Measurements from ENCODE around the gene LRP1B.
"Not testable (repeated sequence)": the region's sequence is repeated elsewhere in the genome, so short reads cannot be mapped to it uniquely, and the experiment has no call there.

The LRP1B gene

GRCh38 chr2:141889788-141890187, 241.0 kb downstream of the LRP1B start:
- no peak for DNase-seq (ENCODE audit: low read depth, low spot score)

GRCh38 chr2:141888987-141889555, 241.7 kb downstream of the LRP1B start:
- DNase-seq (ENCODE audit: low read depth, low spot score): no peak

GRCh38 chr2:141887363-141887762, 243.5 kb downstream of the LRP1B start:
- no peak for DNase-seq (ENCODE audit: low read depth, low spot score)

DNA sequence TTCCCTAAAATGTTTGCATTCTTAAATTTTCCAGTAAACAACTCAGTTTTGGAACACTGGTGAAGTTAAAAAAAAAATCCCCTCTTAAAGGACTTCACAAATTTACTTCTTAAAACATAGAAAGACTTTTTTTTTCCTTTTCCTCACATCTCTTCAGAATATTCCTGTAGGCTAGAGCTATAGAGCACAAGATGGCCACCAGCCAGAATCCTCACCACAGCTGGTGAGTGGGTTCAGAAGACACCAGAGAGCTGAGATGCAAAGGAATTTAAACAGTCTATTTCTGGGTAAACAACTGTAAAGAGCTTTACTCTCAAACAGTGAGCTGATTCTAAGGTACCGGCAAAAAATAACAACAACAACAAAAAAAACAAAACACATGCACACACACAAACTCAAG, 252.8 kb downstream of the LRP1B start:
- no peak for DNase-seq (ENCODE audit: low read depth, low spot score)

DNA sequence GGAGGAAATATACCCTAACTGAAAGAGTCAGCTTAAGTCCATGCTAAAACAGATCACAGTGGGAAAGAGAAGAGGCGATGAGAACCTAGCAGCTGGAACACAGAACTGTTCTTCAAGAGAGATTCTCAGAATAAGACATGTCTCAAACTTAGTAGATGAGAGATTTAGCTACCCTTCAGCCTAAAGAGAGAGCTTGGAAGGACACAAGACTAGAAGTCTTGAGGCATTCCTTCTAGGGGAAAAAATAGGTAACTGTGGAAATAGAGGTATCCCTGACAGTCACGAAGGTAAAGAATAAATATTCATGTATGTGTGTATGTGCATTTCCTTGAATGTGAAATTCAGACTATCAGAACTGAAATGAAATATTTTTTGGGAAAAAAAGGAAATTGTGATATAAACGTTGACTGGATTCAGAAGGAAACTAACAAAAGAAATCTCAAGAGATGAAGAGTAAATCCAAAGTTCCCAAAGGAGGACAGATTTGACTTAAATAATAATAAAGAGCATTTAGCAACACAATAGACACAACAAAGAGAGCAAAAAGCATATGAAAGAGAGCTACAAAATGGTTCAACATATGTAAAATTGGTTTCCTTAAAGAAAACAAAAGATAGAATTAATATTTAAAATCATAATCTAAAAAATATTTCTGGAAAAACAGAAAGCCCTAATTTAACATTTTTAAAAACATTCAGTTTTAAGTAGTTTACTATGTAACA, 258.7 kb downstream of the LRP1B start:
- no peak for DNase-seq (ENCODE audit: low read depth, low spot score)

- DNase-seq (ENCODE audit: low read depth, low spot score): no peak
Measured at GRCh38 chr2:141869572-141869971, 261.2 kb downstream of the LRP1B start.

GRCh38 chr2:141863964-141864363, 266.9 kb downstream of the LRP1B start:
- DNase-seq (ENCODE audit: low read depth, low spot score): no peak

DNA sequence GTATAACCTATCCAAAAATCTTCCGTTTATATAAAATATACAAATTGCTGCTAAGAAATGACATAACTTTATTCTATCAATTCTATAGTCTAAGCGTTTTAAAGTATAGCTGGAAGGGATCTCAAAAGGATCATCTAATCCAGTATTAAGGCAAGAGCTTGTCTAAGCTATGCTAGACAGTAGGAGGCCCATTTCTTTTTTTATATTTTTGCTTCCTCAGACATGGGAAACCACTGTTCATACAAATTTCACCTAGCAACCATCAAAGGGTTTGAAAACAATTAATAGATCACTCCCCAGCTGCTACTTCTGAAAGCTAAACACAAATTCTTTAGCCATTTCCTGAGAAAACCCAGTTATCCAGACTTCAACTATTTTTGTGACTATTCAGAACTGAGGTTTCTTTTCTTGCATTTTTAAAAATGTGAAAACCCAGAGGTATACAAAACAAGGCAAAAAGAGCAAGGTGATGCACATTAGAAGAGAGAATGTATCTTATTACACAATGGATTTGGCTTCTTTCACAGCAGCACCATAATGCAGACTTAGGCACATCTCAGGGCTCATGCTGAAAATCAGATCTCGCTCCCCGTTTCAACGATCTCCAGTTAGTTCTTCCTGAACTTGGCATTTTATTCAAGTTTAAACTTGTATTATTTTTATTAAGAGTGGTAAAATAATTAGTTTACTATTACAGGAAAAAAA, 274.4 kb downstream of the LRP1B start:
- DNase-seq (ENCODE audit: low read depth, low spot score): no peak

DNA sequence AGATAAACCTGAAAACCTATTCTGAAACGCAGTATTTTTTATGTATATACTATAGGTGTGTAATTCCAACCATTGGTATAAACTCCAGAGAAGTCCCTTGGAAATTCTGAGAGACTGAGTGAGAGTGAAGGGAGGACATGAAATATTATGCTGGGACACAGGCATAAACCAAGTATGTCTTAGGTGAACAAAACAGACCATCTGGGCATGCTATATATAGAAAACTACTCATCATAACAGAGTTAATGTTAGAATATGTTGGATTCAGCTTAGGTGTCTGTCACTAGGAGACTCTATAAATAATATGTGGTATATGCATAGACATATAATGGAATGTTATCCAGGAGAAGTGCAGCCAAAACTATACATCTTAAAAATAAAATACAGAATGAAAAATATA, 282.6 kb downstream of the LRP1B start:
- DNase-seq (ENCODE audit: low read depth, low spot score): no peak

DNA sequence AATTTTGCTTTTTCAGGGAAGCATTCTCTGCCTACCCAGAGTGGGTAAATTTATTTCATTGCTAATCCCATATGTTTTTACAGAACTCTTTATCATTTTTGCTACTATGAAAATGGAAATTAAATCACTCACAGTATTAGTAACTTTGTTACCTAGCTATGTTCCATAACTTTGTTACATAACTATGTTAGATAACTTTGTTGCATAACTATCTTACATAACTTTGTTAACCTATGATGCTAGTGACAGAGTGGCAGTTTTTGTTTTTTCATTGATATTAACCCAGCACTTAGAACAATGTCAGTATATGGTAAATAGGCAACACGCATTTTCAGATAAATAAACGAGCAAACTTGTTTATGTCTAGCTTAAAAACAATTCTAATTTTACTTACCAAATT, 286.6 kb downstream of the LRP1B start:
- no peak for DNase-seq (ENCODE audit: low read depth, low spot score)

GRCh38 chr2:141835103-141835502, 295.7 kb downstream of the LRP1B start:
- no peak for DNase-seq (ENCODE audit: low read depth, low spot score)

DNA sequence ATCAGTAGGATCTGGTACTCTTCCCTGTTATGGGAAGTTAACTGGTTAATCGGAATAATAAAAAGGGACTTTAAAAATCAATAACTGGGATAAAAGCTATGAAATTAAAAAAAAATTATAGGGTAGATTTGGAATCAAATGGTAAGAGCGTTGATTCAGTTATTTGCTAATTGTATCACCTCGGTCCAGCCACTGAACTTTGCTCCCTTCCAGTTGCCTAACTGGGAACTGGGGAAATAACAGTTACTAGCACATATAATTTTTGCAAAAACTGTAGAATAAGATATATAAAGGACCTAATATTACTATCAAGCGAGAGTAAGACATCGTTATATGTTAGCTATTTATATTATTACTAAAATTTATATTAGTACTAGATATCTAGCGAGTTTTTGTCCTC, 302.1 kb downstream of the LRP1B start:
- DNase-seq (ENCODE audit: low read depth, low spot score): no peak

GRCh38 chr2:141824790-141825189, 306.0 kb downstream of the LRP1B start:
- peak; percentile 9 for DNase-seq (ENCODE audit: low read depth, low spot score)

- DNase-seq (ENCODE audit: low read depth, low spot score): peak; percentile 20
Measured at GRCh38 chr2:141820893-141821292, 309.9 kb downstream of the LRP1B start.

DNA sequence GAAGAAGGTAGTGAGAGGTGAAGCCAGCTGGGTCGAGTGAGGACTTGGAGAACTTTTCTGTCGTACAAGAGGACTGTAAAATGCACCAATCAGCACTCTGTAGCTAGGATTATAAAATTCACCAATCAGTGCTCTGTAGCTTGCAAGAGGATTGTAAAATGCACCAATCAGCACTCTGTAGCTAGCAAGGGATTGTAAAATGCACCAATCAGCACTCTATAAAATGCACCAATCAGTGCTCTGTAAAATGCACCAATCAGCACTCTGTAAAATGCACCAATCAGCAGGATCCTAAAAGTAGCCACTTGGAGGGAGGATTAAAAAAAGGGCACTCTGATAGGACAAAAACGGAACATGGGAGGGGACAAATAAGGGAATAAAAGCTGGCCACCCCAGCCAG, 315.5 kb downstream of the LRP1B start:
- not testable (repeated sequence) for DNase-seq (ENCODE audit: low read depth, low spot score)

GRCh38 chr2:141814150-141814549, 316.7 kb downstream of the LRP1B start:
- DNase-seq (ENCODE audit: low read depth, low spot score): no peak

- no peak for DNase-seq (ENCODE audit: low read depth, low spot score)
Measured at GRCh38 chr2:141810148-141810547, 320.7 kb downstream of the LRP1B start.

GRCh38 chr2:141806090-141806489, 324.7 kb downstream of the LRP1B start:
- no peak for DNase-seq (ENCODE audit: low read depth, low spot score)

GRCh38 chr2:141805302-141805701, 325.5 kb downstream of the LRP1B start:
- DNase-seq (ENCODE audit: low read depth, low spot score): no peak

DNA sequence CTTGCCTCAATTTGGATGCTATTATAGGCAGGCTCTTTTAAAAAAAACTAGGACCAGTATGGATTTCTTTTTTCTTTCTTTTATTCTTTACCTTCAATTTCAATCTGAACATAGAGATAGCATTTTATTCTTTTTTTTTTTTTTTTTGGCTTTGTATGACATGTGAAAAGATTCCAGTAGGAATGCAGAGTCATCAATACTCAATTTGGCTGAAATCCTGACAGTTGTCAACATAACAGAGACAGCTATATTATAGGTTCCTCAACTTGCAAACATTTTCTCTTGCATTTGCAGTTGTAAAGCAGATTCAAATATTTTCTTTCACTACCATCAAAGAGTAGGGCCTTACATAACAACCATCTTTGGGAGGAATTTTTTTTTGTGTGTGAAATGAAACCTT, 334.4 kb downstream of the LRP1B start:
- no peak for DNase-seq (ENCODE audit: low read depth, low spot score)

DNA sequence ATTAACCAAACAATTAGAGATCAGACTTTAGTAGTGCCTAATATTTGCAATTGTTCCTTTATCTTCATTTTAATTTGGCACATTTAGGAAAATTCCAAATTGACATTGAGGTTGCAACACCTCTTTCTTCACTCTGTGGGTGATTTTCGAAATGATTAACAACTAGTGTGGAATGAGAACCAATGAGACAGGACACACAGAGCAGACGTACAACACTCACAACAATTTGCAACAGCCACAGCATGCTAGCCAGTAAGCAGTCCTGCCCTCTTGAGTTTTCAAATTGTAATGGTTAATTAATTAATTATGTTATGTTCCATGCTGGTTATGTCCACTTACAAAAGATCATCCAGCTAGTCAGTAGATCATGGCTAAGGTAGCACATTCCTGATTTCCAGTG, 339.3 kb downstream of the LRP1B start:
- DNase-seq (ENCODE audit: low read depth, low spot score): no peak

DNA sequence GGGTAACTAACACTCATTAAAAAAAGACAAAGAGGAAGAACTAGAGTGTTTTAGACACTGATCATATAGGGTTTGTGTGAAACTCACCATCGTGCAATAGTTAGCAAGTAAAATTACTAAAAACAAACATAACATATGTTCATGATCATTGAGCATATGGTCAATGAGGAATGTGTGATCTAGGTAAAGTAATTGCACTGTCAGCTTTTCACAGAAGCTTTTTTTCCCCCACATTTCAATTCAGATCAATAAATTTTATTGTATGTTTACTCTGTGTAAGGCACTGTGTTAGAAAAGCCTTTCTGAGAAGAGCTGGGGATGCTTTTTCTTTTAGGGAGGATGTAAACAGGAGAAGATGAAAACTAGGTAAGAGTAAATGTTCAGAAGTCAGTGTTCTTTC, 348.2 kb downstream of the LRP1B start:
- no peak for DNase-seq (ENCODE audit: low read depth, low spot score)

DNA sequence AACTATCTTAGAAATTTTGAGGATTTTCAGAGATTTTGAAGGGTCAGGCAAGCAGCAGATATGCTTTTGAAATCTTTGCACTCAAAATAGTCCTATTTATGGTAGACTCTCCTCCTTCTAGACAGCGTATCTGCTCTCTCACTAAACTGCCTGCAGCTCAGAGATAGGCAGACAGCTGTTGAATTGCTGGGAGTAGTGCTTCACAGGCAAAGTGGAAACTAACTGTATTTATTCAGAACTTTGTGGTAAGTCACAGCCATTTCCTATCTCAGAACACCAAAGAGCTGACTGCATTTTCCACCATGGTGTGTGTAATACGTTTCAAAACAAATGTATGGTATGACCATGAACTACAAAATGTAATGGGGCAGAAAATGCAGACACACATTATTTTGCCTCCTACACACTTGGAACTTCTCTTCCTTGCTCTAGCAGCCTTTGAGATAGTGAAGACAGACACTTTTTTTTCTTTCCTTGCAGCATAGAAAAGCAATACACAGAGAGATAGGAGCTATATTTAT, 352.4 kb downstream of the LRP1B start:
- DNase-seq (ENCODE audit: low read depth, low spot score): no peak
